K562 (cell line): ENCODE measurements around the gene CCNL1. TPM values are rescaled to one million over a fixed set of nuclear protein-coding genes. Genes with fewer than 3 reads are reported as not detected.

Experiments used
- ATAC-seq: fragments of 200-7000 bp; cut with Tn5 transposase; 3 replicates; pipeline ENCODE4 v1.9.1; 2020; ENCODE audit warnings: moderate library complexity
- BruUV-seq: library from RNA; stranded (reverse); fragments of 400-500 nt; replicated peaks from 2 replicates; lab custom pipeline; 2021; lab: Mats Ljungman, UMichigan
- CTCF ChIA-PET: fragments of 300-600 bp; formaldehyde crosslinking; extraction: SDS; loops from one replicate; lab custom pipeline; 2021; ENCODE audit warnings: low intra/inter-chr PET ratio; lab: Yijun Ruan, JAX
- POLR2A ChIA-PET: fragments of 300-600, 350-650 bp; sonication (Branson Sonifier 250); formaldehyde crosslinking; extraction: SDS; loops from one replicate; lab custom pipeline; 2021; ENCODE audit warnings: antibody characterized with exemption, inconsistent platforms; lab: Yijun Ruan, JAX
- DNase-seq, 4 experiments: peaks; one replicate each; pipeline versions ENCODE4 v3.0.0 to v3.0.0-alpha.2; 2011 to 2018; ENCODE audit warnings: low spot score in 3 of 4, mixed read lengths in 3 of 4; ENCODE audit errors: extremely low read depth in 1 of 4
- FAIRE-seq: peaks from 2 replicates; lab custom pipeline; 2011; peaks lifted over from hg19 to GRCh38; lab: Jason Lieb, UNC
- H2AFZ ChIP-seq: 2 replicates; pipeline ENCODE4 v1.6.0; 2011; ENCODE audit warnings: low read depth, low read length, control low read depth, inconsistent platforms
- H3K27ac ChIP-seq: fragments of 200-600 bp; 3 replicates; pipeline ENCODE4 v1.8.0; 2011; ENCODE audit warnings: low read depth, mild to moderate bottlenecking, control low read depth, inconsistent platforms, low read length, moderate library complexity, mixed read lengths; ENCODE audit errors: extremely low read depth
- H3K27me3 ChIP-seq, 2 experiments: fragments of 300-600 bp in 1 of 2; 2 replicates in 1 of 2; 3 replicates in 1 of 2; pipeline versions ENCODE4 v1.6.0 to v1.8.0; 2011; ENCODE audit warnings: inconsistent platforms in 2 of 2, low read length in 2 of 2, mild to moderate bottlenecking in 1 of 2, mixed read lengths in 1 of 2, moderate library complexity in 1 of 2; ENCODE audit not compliant: control insufficient read depth in 2 of 2, insufficient read depth in 2 of 2
- H3K36me3 ChIP-seq: fragments of 300-600 bp; 3 replicates; pipeline ENCODE4 v1.8.0; 2011; ENCODE audit warnings: mild to moderate bottlenecking, low read length, inconsistent platforms; ENCODE audit not compliant: control insufficient read depth, insufficient read depth
- H3K4me1 ChIP-seq, 2 experiments: fragments of 200-600 bp in 1 of 2; replicated peaks in 1 of 2; 2 replicates in 1 of 2; 3 replicates in 1 of 2; pipeline versions ENCODE4 v1.5.1 to v1.8.0; 2011; ENCODE audit warnings: inconsistent platforms in 2 of 2, low read length in 2 of 2, mild to moderate bottlenecking in 1 of 2, mixed read lengths in 1 of 2, moderate library complexity in 1 of 2; ENCODE audit not compliant: control insufficient read depth in 2 of 2, insufficient read depth in 2 of 2
- H3K4me2 ChIP-seq: 2 replicates; pipeline ENCODE4 v1.6.1; 2011; ENCODE audit warnings: low read length, control low read depth, inconsistent platforms, mixed read lengths; ENCODE audit not compliant: insufficient read depth
- H3K4me3 ChIP-seq: fragments of 200-600 bp; sonication (generic), shearing (Covaris generic); 2 replicates; pipeline ENCODE4 v1.5.1; 2016; ENCODE audit warnings: control low read depth, inconsistent platforms
- H3K79me2 ChIP-seq: fragments of 200-600 bp; 3 replicates; pipeline ENCODE4 v1.8.0; 2011; ENCODE audit warnings: low read length, inconsistent platforms; ENCODE audit not compliant: control insufficient read depth, insufficient read depth
- H3K9ac ChIP-seq, 2 experiments: 2 replicates each; pipeline versions ENCODE4 v1.6.0 to v1.6.1; 2011; ENCODE audit warnings: low read depth in 2 of 2, low read length in 2 of 2, control low read depth in 1 of 2, inconsistent platforms in 1 of 2, mild to moderate bottlenecking in 1 of 2, mixed read lengths in 1 of 2; ENCODE audit not compliant: insufficient read depth in 1 of 2
- H3K9me1 ChIP-seq: one replicate; pipeline ENCODE4 v1.6.0; 2011; ENCODE audit warnings: inconsistent platforms, mild to moderate bottlenecking, low read length, moderate library complexity; ENCODE audit not compliant: control insufficient read depth, insufficient read depth
- H3K9me3 ChIP-seq: replicated peaks from 2 replicates; pipeline ENCODE4 v1.5.1; 2011; ENCODE audit warnings: low read depth, low read length, inconsistent platforms; ENCODE audit not compliant: control insufficient read depth, insufficient read depth
- H4K20me1 ChIP-seq: replicated peaks from 2 replicates; pipeline ENCODE4 v1.6.1; 2011; ENCODE audit warnings: low read length, inconsistent platforms, mixed read lengths; ENCODE audit not compliant: control insufficient read depth, insufficient read depth
- E2F5 ChIP-seq: sonication (generic); formaldehyde crosslinking; IDR thresholded peaks from 2 replicates; pipeline ENCODE4 v1.8.0; 2022; ENCODE audit warnings: mild to moderate bottlenecking, missing genetic modification reagents
- FOXK1 ChIP-seq: sonication (generic); formaldehyde crosslinking; IDR thresholded peaks from 2 replicates; pipeline ENCODE4 v1.8.0; 2022; ENCODE audit warnings: missing genetic modification reagents, mild to moderate bottlenecking, borderline replicate concordance
- FOXP1 ChIP-seq: sonication (generic); formaldehyde crosslinking; IDR thresholded peaks from 2 replicates; pipeline ENCODE4 v1.8.0; 2022; ENCODE audit warnings: mild to moderate bottlenecking, missing genetic modification reagents
- GATAD2A ChIP-seq: fragments of 450-650 bp; IDR thresholded peaks from 2 replicates; pipeline ENCODE4 v1.6.1; 2017
- MBD1 ChIP-seq: fragments of 250-450 bp; sonication (Bioruptor Pico); IDR thresholded peaks from 2 replicates; pipeline ENCODE4 v1.8.0; 2022; ENCODE audit warnings: inconsistent platforms
- MLLT1 ChIP-seq, 2 experiments: fragments of 450-650 bp; IDR thresholded peaks; 2 replicates each; pipeline ENCODE4 v1.6.1; 2016
- NFE2L1 ChIP-seq: fragments of 450-650 bp; IDR thresholded peaks from 2 replicates; pipeline ENCODE4 v1.6.1; 2016; ENCODE audit warnings: missing genetic modification characterization, low read depth, mild to moderate bottlenecking, missing compliant biosample characterization, moderate library complexity, borderline replicate concordance
- PTRF ChIP-seq: fragments of 450-650 bp; IDR thresholded peaks from 2 replicates; pipeline ENCODE4 v1.6.1; 2016; ENCODE audit warnings: mild to moderate bottlenecking, missing genetic modification characterization, missing compliant biosample characterization
- SRSF7 ChIP-seq: fragments of 200-400 bp; formaldehyde crosslinking; optimal IDR thresholded peaks from 2 replicates; pipeline ENCODE3; 2017; ENCODE audit warnings: mild to moderate bottlenecking, low read depth, low read length
- ZFP1 ChIP-seq: fragments of 450-650 bp; formaldehyde crosslinking; IDR thresholded peaks from 2 replicates; pipeline ENCODE4 v1.4.0; 2020; ENCODE audit warnings: mild to moderate bottlenecking, mixed read lengths
- ZNF12 ChIP-seq: sonication (generic); formaldehyde crosslinking; IDR thresholded peaks from 2 replicates; pipeline ENCODE4 v1.4.0; 2020; ENCODE audit warnings: mild to moderate bottlenecking, missing genetic modification reagents
- ZNF778 ChIP-seq: fragments of 450-650 bp; formaldehyde crosslinking; IDR thresholded peaks from 2 replicates; pipeline ENCODE4 v1.4.0; 2020; ENCODE audit warnings: mild to moderate bottlenecking, moderate library complexity
- in situ Hi-C: fragments of 300-500 bp; cut with MboI; formaldehyde crosslinking; loops from 4 replicates; pipeline ENCODE4 v1.15.0; 2018; ENCODE audit warnings: inconsistent platforms, mixed read lengths
- intact Hi-C: fragments of 100-400 bp; cut with micrococcal nuclease; formaldehyde crosslinking; loops from 2 replicates; pipeline ENCODE4 v1.14.2; 2022
- polyA plus RNA-seq, 8 experiments: library from polyadenylated mRNA; depleted of rRNA in 4 of 8; stranded (reverse) in 5 of 8; unstranded in 3 of 8; fragments of >200 nt; fragmentation: Nextera tagmentation in 2 of 8; fragmentation: Illumina TruSeq in 1 of 8; extraction: Ambion mirVana in 2 of 8; extraction: Trizol in 1 of 8; gene quantifications; 2 replicates each; pipeline versions ENCODE4 v1.2.1 to v1.2.3, GENCODE V29; 2011 to 2014; ENCODE audit warnings: inconsistent platforms in 1 of 8, missing spikeins in 1 of 8
- total RNA-seq, 7 experiments: library from RNA; depleted of rRNA in 6 of 7; stranded (reverse); fragments of >200 nt in 6 of 7; fragmentation: Illumina TruSeq in 2 of 7; extraction: Trizol in 2 of 7; gene quantifications; 2 replicates each; pipeline versions ENCODE4 v1.2.1 to v1.2.3, GENCODE V29; 2011 to 2021; ENCODE audit warnings: low replicate concordance in 1 of 7
- TF ChIP-seq, protein P1 (sequence below): fragments of 250-450 bp; sonication (Bioruptor Pico); IDR thresholded peaks from 2 replicates; pipeline ENCODE4 v1.5.0; 2020; ENCODE audit warnings: mild to moderate bottlenecking
- TF ChIP-seq, protein P2 (sequence below): sonication (generic); formaldehyde crosslinking; IDR thresholded peaks from 2 replicates; pipeline ENCODE4 v1.8.1; 2023; ENCODE audit warnings: mild to moderate bottlenecking, missing genetic modification reagents

The CCNL1 gene
- total and polyA plus RNA-seq, 9 of the 15 experiments (the other 6 are each of a cell fraction or from before 2014, with no cell fraction given) = 16.1 to 186 (median 132) TPM

DNA sequence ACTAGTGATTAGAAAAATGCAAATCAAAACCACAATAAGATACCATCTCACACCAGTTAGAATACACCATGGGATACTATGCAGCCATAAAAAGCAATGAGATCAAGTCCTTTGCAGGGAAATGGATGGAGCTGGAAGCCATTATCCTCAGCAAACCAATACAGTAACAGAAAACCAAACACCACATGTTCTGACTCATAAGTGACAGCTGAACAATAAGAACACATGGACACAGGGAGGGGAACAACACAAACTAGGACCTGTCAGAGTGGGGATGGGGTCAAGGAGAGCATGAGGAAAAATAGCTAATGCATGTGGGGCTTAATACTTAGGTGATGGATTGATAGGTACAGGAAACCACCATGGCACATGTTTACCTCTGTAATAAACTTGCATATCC lies 36.0 kb upstream of the CCNL1 start:
- no peaks in the 10 kb centered on the region for H3K79me2 ChIP-seq
- H3K9ac ChIP-seq = no peak overlapping the region
- CTCF ChIA-PET = interaction anchor here (0.6 to 0.7 kb wide), 2 partner anchors 9 to 34 kb away, joined by 3 read pairs; no protein-coding TSS in a partner anchor
- H2AFZ ChIP-seq = no peak overlapping the region
- TF ChIP-seq E2F5 (CRISPR knock-in tag) (no peak), GATAD2A (no peak), ZNF12 (CRISPR knock-in tag) (no peak), ZNF778 (no peak), MBD1 (CRISPR knock-in tag) (no peak), FOXK1 (CRISPR knock-in tag) (no peak), MLLT1 (IDR thresholded peaks at IDR 0.05) (no peak), SRSF7 (no peak), PTRF (tag) (no peak), ZFP1 (no peak), NFE2L1 (tag) (no peak), FOXP1 (CRISPR knock-in tag) (no peak)
- TF ChIP-seq, protein P1, sequence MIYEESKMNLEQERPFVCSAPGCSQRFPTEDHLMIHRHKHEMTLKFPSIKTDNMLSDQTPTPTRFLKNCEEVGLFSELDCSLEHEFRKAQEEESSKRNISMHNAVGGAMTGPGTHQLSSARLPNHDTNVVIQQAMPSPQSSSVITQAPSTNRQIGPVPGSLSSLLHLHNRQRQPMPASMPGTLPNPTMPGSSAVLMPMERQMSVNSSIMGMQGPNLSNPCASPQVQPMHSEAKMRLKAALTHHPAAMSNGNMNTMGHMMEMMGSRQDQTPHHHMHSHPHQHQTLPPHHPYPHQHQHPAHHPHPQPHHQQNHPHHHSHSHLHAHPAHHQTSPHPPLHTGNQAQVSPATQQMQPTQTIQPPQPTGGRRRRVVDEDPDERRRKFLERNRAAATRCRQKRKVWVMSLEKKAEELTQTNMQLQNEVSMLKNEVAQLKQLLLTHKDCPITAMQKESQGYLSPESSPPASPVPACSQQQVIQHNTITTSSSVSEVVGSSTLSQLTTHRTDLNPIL (CRISPR knock-in tag) = no peak
- TF ChIP-seq, protein P2, sequence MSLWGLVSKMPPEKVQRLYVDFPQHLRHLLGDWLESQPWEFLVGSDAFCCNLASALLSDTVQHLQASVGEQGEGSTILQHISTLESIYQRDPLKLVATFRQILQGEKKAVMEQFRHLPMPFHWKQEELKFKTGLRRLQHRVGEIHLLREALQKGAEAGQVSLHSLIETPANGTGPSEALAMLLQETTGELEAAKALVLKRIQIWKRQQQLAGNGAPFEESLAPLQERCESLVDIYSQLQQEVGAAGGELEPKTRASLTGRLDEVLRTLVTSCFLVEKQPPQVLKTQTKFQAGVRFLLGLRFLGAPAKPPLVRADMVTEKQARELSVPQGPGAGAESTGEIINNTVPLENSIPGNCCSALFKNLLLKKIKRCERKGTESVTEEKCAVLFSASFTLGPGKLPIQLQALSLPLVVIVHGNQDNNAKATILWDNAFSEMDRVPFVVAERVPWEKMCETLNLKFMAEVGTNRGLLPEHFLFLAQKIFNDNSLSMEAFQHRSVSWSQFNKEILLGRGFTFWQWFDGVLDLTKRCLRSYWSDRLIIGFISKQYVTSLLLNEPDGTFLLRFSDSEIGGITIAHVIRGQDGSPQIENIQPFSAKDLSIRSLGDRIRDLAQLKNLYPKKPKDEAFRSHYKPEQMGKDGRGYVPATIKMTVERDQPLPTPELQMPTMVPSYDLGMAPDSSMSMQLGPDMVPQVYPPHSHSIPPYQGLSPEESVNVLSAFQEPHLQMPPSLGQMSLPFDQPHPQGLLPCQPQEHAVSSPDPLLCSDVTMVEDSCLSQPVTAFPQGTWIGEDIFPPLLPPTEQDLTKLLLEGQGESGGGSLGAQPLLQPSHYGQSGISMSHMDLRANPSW = no peak
- ATAC-seq (no peak), FAIRE-seq (no peak), DNase-seq (no peak)
- no peaks in the 10 kb centered on the region for H3K36me3 ChIP-seq
- no peak overlapping the region for H3K4me2 ChIP-seq
- POLR2A ChIA-PET = no interaction called here
- no peaks in the 10 kb centered on the region for H3K9me3 ChIP-seq
- H3K27ac ChIP-seq = no peak overlapping the region
- H3K4me1 ChIP-seq = no peaks in the 10 kb centered on the region
- H4K20me1 ChIP-seq = no peaks in the 10 kb centered on the region
- no peak overlapping the region for H3K4me3 ChIP-seq
- no peaks in the 10 kb centered on the region for H3K27me3 ChIP-seq
- no peaks in the 10 kb centered on the region for H3K9me1 ChIP-seq
- BruUV-seq = no TSS peak
- intact Hi-C loops = no loop called here
- in situ Hi-C loops = no loop called here
